Retinal pigment epithelial cell (primary cell): Measurements from ENCODE around the gene DLK1.

ENCODE experiments used
- DNase-seq: peaks from one replicate; pipeline ENCODE4 v3.0.0-alpha.2; 2010; ENCODE audit warnings: low read depth
- H3K4me3 ChIP-seq: 2 replicates; pipeline ENCODE4 v1.5.1; 2011; ENCODE audit warnings: mild to moderate bottlenecking, low read length, control low read depth, moderate library complexity
- CTCF ChIP-seq: conservative IDR thresholded peaks from 2 replicates; pipeline ENCODE4 v1.5.1; 2011; ENCODE audit warnings: low read depth, low read length, control low read depth, inconsistent platforms

Gene DLK1

DNA sequence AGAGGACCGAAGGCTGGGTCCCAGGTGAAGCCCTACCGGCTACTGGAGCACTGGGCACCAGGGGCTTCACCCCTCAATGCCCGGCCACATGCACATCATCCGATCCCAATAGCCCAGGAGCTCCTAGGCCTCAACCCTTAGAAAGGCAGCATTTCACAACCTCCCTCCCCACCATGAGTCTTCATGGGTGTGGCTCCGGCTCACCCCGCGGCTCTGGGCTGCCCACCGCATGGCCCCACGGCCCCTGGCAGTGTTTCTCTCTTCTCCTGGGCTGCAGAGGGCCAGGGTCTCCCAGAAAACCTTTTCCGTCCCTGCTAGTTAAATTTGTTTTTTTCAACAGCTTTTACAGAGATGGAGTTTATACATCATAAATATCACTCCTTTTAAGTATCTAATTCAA is 28.6 kb upstream of the DLK1 start:
- H3K4me3 ChIP-seq = no peak overlapping the region
- no peak for TF ChIP-seq CTCF

GRCh38 chr14:100698666-100699448 is 27.8 kb upstream of the DLK1 start:
- TF ChIP-seq CTCF = no peak
- no peak overlapping the region for H3K4me3 ChIP-seq
- no peak for DNase-seq

More for the DNA sequence above, 28.6 kb upstream of the DLK1 start:
- DNase-seq = no peak

GRCh38 chr14:100701314-100701713 is 25.4 kb upstream of the DLK1 start:
- TF ChIP-seq CTCF = no peak
- H3K4me3 ChIP-seq = no peak overlapping the region
- no peak for DNase-seq

DNA sequence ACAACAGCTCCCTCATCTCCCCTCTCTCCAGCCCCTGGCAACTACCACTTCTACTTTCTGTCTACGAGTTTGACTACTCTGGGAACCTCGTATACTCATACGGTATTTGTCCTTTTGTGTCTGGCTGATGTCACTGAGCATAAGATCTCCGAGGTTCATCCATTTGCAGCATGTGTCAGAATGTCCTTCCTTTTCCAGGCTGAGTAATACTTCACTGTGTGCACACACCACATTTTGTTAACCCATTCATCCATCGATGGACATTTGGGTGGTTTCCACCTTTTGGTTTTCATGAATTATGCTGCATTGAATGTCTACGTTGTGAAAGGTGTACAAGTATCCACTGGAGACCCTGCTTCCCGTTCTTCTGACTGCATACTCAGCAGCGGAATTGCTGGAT is 24.1 kb upstream of the DLK1 start:
- TF ChIP-seq CTCF = no peak
- DNase-seq = no peak

DNA sequence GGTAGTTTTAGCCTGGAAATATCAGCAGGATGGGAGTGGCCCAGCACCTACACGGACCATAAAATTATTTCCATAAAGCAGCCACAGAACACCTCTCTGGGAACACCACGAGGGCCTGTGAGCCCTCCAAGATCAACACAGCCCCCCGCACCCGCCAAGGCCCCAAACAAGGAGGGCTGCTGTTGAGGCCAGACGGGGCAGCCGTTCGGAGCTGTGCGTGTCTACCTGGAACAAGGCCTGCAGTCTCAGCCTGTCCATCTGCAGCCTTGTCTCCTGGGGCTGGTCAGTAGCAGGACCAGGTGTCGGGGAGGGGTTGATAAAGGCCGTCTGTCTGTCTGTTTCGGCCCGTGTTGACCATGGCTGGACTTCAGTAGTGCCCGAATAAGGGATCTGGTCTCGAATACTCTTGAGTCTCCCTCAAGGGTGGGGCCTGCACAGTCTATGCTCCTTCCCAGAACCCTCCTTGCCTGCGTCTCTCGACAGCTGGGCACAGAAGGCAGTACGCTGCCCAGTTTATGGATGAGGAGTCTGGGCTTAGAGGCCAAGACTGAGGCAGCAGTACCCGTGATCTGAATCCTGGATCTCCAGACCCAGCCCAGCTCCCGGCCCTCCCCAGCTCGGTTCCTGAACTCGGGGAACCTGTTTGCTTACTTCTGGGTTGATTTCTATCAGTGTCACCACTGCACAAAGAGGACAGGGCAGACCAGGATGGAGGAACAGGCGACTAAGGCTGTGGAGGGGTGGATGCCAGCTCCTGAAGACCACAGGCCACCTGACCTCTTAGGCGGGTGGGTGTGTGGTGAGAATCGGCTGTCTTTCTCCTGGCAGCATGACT is 23.1 kb upstream of the DLK1 start:
- no peak for TF ChIP-seq CTCF
- H3K4me3 ChIP-seq = no peak overlapping the region
- DNase-seq = no peak

More for the DNA sequence above, 24.1 kb upstream of the DLK1 start:
- no peak overlapping the region for H3K4me3 ChIP-seq

- DNase-seq = no peak
- no peak for TF ChIP-seq CTCF
Measured at GRCh38 chr14:100706200-100706599, 20.5 kb upstream of the DLK1 start.

More at GRCh38 chr14:100706200-100706599, 20.5 kb upstream of the DLK1 start:
- H3K4me3 ChIP-seq = no peak overlapping the region
